GM12878 (cell line): ENCODE data around the gene SUN5. TPM values are rescaled to one million over a fixed set of nuclear protein-coding genes. Genes with fewer than 3 reads are reported as not detected.

Source experiments
- ATAC-seq: fragments of 200-7000 bp; cut with Tn5 transposase; 3 replicates; pipeline ENCODE4 v1.9.1; 2020; ENCODE audit warnings: mild to moderate bottlenecking, moderate library complexity
- BruUV-seq: library from RNA; stranded (reverse); fragments of 400-500 nt; replicated peaks from 2 replicates; lab custom pipeline; 2021; lab: Mats Ljungman, UMichigan
- CTCF ChIA-PET: fragments of 300-600 bp; sonication (Branson Sonifier 250); formaldehyde crosslinking; extraction: SDS; loops from one replicate; lab custom pipeline; 2021; ENCODE audit warnings: inconsistent platforms; lab: Yijun Ruan, JAX
- POLR2A ChIA-PET: fragments of 350-600 bp; formaldehyde crosslinking; extraction: SDS; loops from one replicate; lab custom pipeline; 2021; ENCODE audit warnings: inconsistent platforms; lab: Charles Lee
- RAD21 ChIA-PET: fragments of 300-600 bp; sonication (Branson Sonifier 250); formaldehyde crosslinking; loops from one replicate; lab custom pipeline; 2023; ENCODE audit warnings: antibody characterized with exemption; ENCODE audit not compliant: unreplicated experiment; lab: Charles Lee
- SMC1A ChIA-PET: fragments of 300-600 bp; sonication (Branson Sonifier 250); formaldehyde crosslinking; loops from one replicate; lab custom pipeline; 2023; ENCODE audit not compliant: unreplicated experiment, uncharacterized antibody; lab: Charles Lee
- DNase-seq: peaks from one replicate; pipeline ENCODE4 v3.0.0-alpha.2; 2011; ENCODE audit warnings: low read depth, low spot score
- FAIRE-seq: peaks from 3 replicates; lab custom pipeline; 2011; peaks lifted over from hg19 to GRCh38; lab: Jason Lieb, UNC
- H2AFZ ChIP-seq: 2 replicates; pipeline ENCODE4 v1.6.0; 2011; ENCODE audit warnings: low read depth, low read length, control low read depth; ENCODE audit not compliant: control insufficient read depth
- H3K27ac ChIP-seq: 2 replicates; pipeline ENCODE4 v1.5.1; 2011; ENCODE audit warnings: control low read depth; ENCODE audit not compliant: control insufficient read depth, insufficient read depth
- H3K27me3 ChIP-seq, 2 experiments: replicated peaks in 1 of 2; 2 replicates each; pipeline versions ENCODE4 v1.6.0 to v1.6.1; 2011; ENCODE audit warnings: low read length in 1 of 2; ENCODE audit not compliant: control insufficient read depth in 2 of 2, insufficient read depth in 2 of 2
- H3K36me3 ChIP-seq, 2 experiments: 2 replicates each; pipeline ENCODE4 v1.5.1; 2011; ENCODE audit warnings: low read length in 1 of 2; ENCODE audit not compliant: control insufficient read depth in 2 of 2, insufficient read depth in 2 of 2
- H3K4me1 ChIP-seq: 2 replicates; pipeline ENCODE4 v1.6.1; 2011; ENCODE audit warnings: mild to moderate bottlenecking, low read length, moderate library complexity, mixed read lengths; ENCODE audit not compliant: control insufficient read depth, insufficient read depth
- H3K4me2 ChIP-seq: 2 replicates; pipeline ENCODE4 v1.6.0; 2011; ENCODE audit warnings: control low read depth; ENCODE audit not compliant: control insufficient read depth, insufficient read depth
- H3K4me3 ChIP-seq: fragments of 200-600 bp; sonication (generic); 2 replicates; pipeline ENCODE4 v1.5.1; 2016
- H3K79me2 ChIP-seq: 2 replicates; pipeline ENCODE4 v1.6.0; 2011; ENCODE audit warnings: low read length; ENCODE audit not compliant: control insufficient read depth, insufficient read depth
- H3K9ac ChIP-seq: 2 replicates; pipeline ENCODE4 v1.8.0; 2011; ENCODE audit warnings: low read length, control low read depth, mixed read lengths; ENCODE audit not compliant: control insufficient read depth, insufficient read depth
- H3K9me3 ChIP-seq: replicated peaks from 3 replicates; pipeline ENCODE4 v1.5.1; 2011; ENCODE audit warnings: mild to moderate bottlenecking, low read length; ENCODE audit not compliant: control insufficient read depth, insufficient read depth
- H4K20me1 ChIP-seq: 2 replicates; pipeline ENCODE4 v1.6.0; 2011; ENCODE audit not compliant: control insufficient read depth, insufficient read depth
- BACH1 ChIP-seq: fragments of 450-650 bp; IDR thresholded peaks from 2 replicates; pipeline ENCODE4 v1.6.1; 2017; ENCODE audit warnings: mild to moderate bottlenecking, borderline replicate concordance
- FOS ChIP-seq: IDR thresholded peaks from 3 replicates; pipeline ENCODE4 v1.6.1; 2011; ENCODE audit warnings: borderline replicate concordance; ENCODE audit not compliant: insufficient read length; ENCODE audit errors: extremely low read depth
- NBN ChIP-seq: fragments of 450-650 bp; IDR thresholded peaks from 2 replicates; pipeline ENCODE4 v1.6.1; 2016
- SPI1 ChIP-seq: IDR thresholded peaks from 2 replicates; pipeline ENCODE4 v1.6.1; 2011; ENCODE audit warnings: low read depth, mild to moderate bottlenecking, low read length, moderate library complexity, borderline replicate concordance; ENCODE audit not compliant: insufficient read depth
- WGBS: methylation state at CpG from one replicate; pipeline ENCODE4 v1.1.6; 2016; ENCODE audit warnings: low lambda C conversion rate; ENCODE audit not compliant: insufficient replicate concordance, insufficient coverage; ENCODE audit errors: missing lambda C conversion rate; 5-methylcytosine and 5-hydroxymethylcytosine counted together
- in situ Hi-C: fragments of 300-500 bp; cut with MboI; formaldehyde crosslinking; loops from 9 replicates; pipeline ENCODE4 v1.14.3; 2018; ENCODE audit warnings: mixed read lengths
- intact Hi-C: fragments of 100-400 bp; cut with micrococcal nuclease; formaldehyde crosslinking; loops from one replicate; pipeline ENCODE4 v1.14.2; 2022; ENCODE audit not compliant: unreplicated experiment
- polyA plus RNA-seq, 11 experiments: library from polyadenylated mRNA; depleted of rRNA in 4 of 11; unstranded in 6 of 11; stranded (reverse) in 5 of 11; fragments of >200 nt; fragmentation: Nextera tagmentation in 4 of 11; fragmentation: Illumina TruSeq in 1 of 11; extraction: Ambion mirVana in 4 of 11; extraction: Trizol in 1 of 11; gene quantifications; 1 replicate in 1 of 11; 2 replicates in 10 of 11; pipeline versions ENCODE4 v1.2.1 to v1.2.3, GENCODE V29; 2011 to 2016; ENCODE audit warnings: inconsistent platforms in 2 of 11, missing spikeins in 2 of 11, low read depth in 1 of 11
- total RNA-seq, 4 experiments: library from RNA; depleted of rRNA in 3 of 4; stranded (reverse); fragments of >200 nt in 3 of 4; fragmentation: Illumina TruSeq in 1 of 4; extraction: Trizol in 1 of 4; gene quantifications; 2 replicates each; pipeline versions ENCODE4 v1.2.1 to v1.2.3, GENCODE V29; 2013 to 2021
- TF ChIP-seq, protein P1 (sequence below): IDR thresholded peaks from 2 replicates; pipeline ENCODE4 v1.6.1; 2011; ENCODE audit warnings: low read depth, low read length, improper control_type of control experiment, borderline replicate concordance
- TF ChIP-seq, protein P2 (sequence below): fragments of 450-650 bp; IDR thresholded peaks from 2 replicates; pipeline ENCODE4 v1.6.1; 2016; ENCODE audit warnings: mild to moderate bottlenecking
- TF ChIP-seq, protein P3 (sequence below): fragments of 450-650 bp; IDR thresholded peaks from 2 replicates; pipeline ENCODE4 v1.6.1; 2017; ENCODE audit warnings: antibody characterized with exemption, mild to moderate bottlenecking, moderate library complexity
- TF ChIP-seq, protein P4 (sequence below): fragments of 450-650 bp; IDR thresholded peaks from 2 replicates; pipeline ENCODE4 v1.6.1; 2017; ENCODE audit warnings: mild to moderate bottlenecking, low read depth, inconsistent platforms; ENCODE audit not compliant: poor library complexity, severe bottlenecking

Gene SUN5
- total and polyA plus RNA-seq, 10 of the 15 experiments (the other 5 are each of a cell fraction or from before 2014, with no cell fraction given): not detected

DNA sequence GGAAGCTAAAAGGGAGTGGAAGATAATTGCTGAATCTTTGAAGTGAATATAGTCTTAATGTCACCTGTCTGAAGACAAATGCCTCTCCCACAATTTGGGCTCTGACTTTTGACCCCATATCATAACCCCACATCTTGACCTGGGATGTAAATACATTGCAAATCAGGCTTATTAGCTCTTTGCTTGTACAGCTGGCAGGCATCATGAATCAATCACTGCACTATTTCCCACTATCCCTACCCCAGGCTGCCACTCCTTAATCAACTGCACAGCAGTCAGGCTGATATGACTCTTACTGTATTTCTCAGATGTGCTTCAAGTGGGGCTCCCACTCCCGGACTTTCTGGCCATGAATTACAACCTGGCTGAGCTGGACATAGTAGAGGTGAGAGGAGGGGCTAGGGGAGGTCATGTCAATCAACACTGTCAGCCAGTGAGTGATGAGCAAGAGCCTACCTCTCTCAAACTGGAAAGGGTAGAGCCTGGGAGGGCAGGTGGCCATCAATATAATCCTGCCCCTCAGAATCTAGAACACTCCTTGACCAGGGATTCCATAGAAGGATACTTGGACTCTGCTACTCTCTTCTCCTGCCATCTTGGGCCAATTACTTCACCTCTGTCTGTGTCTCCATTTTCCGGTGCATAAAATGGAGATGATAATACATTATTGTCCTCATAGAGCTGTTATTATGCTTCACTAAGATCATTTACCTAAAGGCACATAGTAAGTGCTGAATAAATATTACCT, 38.9 kb upstream of the SUN5 start:
- Histone ChIP-seq H3K4me2 (no peak overlapping the region), H3K4me3 (no peak overlapping the region), H3K36me3 (no peaks in the 10 kb centered on the region), H4K20me1 (no peaks in the 10 kb centered on the region), H3K79me2 (no peaks in the 10 kb centered on the region), H3K4me1 (no peaks in the 10 kb centered on the region), H3K27me3 (no peaks in the 10 kb centered on the region; a peak in 1 of 4 replicates), H3K9ac (no peak overlapping the region), H3K9me3 (no peaks in the 10 kb centered on the region; the same call in 2 of the 3 replicates), H2AFZ (no peak overlapping the region), H3K27ac (no peak overlapping the region)
- ChIA-PET CTCF (no interaction called here), POLR2A (no interaction called here), RAD21 (no interaction called here), SMC1A (no interaction called here)
- ATAC-seq (no peak), FAIRE-seq (no peak), DNase-seq (no peak)
- in situ Hi-C loops (no loop called here), intact Hi-C loops (no loop called here)
- TF ChIP-seq SPI1 (no peak), FOS (no peak), NBN (no peak)
- TF ChIP-seq, protein P1, sequence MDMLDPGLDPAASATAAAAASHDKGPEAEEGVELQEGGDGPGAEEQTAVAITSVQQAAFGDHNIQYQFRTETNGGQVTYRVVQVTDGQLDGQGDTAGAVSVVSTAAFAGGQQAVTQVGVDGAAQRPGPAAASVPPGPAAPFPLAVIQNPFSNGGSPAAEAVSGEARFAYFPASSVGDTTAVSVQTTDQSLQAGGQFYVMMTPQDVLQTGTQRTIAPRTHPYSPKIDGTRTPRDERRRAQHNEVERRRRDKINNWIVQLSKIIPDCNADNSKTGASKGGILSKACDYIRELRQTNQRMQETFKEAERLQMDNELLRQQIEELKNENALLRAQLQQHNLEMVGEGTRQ: no peak
- no TSS peak for BruUV-seq
- WGBS: 29% methylated on average over 2 of the region's 2 CpGs

DNA sequence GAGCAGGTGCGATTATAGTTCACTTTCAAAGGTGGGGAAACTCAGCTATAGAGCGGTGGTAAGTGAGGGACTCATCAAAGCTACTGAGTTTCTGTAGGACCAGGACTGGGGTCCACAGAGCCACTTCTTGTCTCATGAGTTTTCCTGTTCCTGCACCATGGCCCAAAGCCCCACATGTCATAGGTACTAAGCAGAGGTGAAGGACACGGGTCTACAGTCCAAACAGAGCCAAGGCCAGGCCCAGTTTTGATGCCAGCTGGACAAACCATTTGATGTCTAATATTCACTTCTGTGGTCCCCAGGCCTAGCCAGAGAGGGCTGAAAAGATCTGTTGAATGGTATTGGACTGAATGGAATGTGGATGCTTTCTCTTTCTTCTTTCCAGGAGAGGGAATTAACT, 38.2 kb upstream of the SUN5 start:
- WGBS: 13% methylated on average over 3 of the region's 3 CpGs
- ChIA-PET CTCF (no interaction called here), RAD21 (no interaction called here), POLR2A (no interaction called here), SMC1A (no interaction called here)
- ATAC-seq (no peak), DNase-seq (no peak), FAIRE-seq (no peak)
- Histone ChIP-seq H3K27ac (no peak overlapping the region), H3K79me2 (no peaks in the 10 kb centered on the region), H3K4me3 (no peak overlapping the region), H3K4me1 (no peaks in the 10 kb centered on the region), H3K36me3 (no peaks in the 10 kb centered on the region), H2AFZ (no peak overlapping the region), H4K20me1 (no peaks in the 10 kb centered on the region), H3K9me3 (no peaks in the 10 kb centered on the region; the same call in 2 of the 3 replicates), H3K27me3 (no peaks in the 10 kb centered on the region; a peak in 1 of 4 replicates), H3K4me2 (no peak overlapping the region), H3K9ac (no peak overlapping the region)
- in situ Hi-C loops (no loop called here), intact Hi-C loops (no loop called here)
- no TSS peak for BruUV-seq
- TF ChIP-seq, protein P2, sequence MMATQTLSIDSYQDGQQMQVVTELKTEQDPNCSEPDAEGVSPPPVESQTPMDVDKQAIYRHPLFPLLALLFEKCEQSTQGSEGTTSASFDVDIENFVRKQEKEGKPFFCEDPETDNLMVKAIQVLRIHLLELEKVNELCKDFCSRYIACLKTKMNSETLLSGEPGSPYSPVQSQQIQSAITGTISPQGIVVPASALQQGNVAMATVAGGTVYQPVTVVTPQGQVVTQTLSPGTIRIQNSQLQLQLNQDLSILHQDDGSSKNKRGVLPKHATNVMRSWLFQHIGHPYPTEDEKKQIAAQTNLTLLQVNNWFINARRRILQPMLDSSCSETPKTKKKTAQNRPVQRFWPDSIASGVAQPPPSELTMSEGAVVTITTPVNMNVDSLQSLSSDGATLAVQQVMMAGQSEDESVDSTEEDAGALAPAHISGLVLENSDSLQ: no peak
- TF ChIP-seq, protein P3, sequence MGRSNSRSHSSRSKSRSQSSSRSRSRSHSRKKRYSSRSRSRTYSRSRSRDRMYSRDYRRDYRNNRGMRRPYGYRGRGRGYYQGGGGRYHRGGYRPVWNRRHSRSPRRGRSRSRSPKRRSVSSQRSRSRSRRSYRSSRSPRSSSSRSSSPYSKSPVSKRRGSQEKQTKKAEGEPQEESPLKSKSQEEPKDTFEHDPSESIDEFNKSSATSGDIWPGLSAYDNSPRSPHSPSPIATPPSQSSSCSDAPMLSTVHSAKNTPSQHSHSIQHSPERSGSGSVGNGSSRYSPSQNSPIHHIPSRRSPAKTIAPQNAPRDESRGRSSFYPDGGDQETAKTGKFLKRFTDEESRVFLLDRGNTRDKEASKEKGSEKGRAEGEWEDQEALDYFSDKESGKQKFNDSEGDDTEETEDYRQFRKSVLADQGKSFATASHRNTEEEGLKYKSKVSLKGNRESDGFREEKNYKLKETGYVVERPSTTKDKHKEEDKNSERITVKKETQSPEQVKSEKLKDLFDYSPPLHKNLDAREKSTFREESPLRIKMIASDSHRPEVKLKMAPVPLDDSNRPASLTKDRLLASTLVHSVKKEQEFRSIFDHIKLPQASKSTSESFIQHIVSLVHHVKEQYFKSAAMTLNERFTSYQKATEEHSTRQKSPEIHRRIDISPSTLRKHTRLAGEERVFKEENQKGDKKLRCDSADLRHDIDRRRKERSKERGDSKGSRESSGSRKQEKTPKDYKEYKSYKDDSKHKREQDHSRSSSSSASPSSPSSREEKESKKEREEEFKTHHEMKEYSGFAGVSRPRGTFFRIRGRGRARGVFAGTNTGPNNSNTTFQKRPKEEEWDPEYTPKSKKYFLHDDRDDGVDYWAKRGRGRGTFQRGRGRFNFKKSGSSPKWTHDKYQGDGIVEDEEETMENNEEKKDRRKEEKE: no peak
- no peak for TF ChIP-seq BACH1
- TF ChIP-seq, protein P4, sequence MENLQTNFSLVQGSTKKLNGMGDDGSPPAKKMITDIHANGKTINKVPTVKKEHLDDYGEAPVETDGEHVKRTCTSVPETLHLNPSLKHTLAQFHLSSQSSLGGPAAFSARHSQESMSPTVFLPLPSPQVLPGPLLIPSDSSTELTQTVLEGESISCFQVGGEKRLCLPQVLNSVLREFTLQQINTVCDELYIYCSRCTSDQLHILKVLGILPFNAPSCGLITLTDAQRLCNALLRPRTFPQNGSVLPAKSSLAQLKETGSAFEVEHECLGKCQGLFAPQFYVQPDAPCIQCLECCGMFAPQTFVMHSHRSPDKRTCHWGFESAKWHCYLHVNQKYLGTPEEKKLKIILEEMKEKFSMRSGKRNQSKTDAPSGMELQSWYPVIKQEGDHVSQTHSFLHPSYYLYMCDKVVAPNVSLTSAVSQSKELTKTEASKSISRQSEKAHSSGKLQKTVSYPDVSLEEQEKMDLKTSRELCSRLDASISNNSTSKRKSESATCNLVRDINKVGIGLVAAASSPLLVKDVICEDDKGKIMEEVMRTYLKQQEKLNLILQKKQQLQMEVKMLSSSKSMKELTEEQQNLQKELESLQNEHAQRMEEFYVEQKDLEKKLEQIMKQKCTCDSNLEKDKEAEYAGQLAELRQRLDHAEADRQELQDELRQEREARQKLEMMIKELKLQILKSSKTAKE: no peak
